GM19468 (cell line): ENCODE measurements around the gene SCRN2.

Source experiments
- ATAC-seq: cut with Tn5 transposase; IDR thresholded peaks from one replicate; pipeline ENCODE4 v1.9.1; 2021; ENCODE audit warnings: mild to moderate bottlenecking, moderate library complexity, moderate number of reproducible peaks; ENCODE audit not compliant: unreplicated experiment; ENCODE audit errors: extremely low read depth

Gene SCRN2

DNA sequence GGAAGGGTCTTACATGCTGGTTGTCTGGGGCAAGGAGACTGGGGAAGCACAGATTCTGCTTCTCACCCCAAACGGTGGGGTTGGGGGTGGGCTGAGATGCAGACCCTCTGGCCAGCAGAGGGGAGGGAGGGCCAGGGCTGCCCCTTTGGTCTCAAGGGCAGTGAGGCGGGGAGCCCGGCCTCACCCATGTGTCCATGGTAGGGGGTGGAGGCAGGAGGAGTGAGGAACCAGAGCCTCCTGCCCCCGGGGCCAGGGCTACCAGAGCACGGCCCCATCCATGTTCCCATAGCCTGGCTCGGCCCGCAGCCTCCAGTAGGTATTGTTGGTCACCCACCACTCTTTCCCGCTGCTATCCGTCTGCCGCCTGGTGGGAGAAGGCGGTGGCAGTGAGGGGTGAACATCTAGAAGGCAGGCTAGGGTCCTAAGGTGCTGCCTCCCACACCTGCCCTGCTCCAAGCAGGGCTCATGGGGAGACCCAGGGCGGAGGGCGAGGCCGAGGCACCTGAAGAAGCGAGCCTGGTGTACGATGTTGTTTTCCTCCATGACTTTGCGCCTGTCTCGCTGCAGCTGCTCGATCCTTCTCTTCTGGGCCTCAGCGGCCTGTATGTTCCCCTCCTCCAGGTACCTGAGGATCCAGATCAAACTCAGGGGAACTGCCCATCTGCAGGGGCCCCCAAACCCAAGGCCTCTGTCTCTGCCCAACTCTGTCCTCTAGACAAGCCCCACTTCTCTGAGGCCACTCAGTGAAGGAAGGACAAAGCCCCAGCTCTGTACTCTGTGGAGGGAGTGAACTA is 32.8 kb downstream of the SCRN2 start:
- ATAC-seq = no peak

DNA sequence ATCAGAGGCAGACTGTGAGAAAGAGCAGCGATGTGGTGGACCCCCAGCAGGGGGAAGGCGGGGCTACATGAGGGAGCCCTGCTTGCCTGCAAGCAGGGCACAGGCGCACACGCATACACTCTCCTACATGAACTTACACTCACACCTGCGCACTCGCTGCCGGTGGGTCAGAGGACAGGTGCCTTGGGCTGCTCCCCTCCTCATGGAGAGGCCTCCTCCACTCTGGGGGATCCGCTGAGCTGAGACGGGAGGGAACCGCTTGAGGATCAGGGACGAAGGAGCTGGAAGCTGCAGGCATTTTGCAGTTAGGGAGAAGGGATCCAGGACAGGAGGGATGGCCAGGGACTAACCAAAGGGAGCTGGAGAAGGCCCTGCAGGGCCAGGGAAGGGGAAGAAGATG is 33.7 kb downstream of the SCRN2 start:
- no peak for ATAC-seq

GRCh38 chr17:47806913-47807255 is 34.2 kb downstream of the SCRN2 start:
- ATAC-seq = no peak

- ATAC-seq = no peak
Measured at GRCh38 chr17:47806026-47806912, 34.8 kb downstream of the SCRN2 start.

DNA sequence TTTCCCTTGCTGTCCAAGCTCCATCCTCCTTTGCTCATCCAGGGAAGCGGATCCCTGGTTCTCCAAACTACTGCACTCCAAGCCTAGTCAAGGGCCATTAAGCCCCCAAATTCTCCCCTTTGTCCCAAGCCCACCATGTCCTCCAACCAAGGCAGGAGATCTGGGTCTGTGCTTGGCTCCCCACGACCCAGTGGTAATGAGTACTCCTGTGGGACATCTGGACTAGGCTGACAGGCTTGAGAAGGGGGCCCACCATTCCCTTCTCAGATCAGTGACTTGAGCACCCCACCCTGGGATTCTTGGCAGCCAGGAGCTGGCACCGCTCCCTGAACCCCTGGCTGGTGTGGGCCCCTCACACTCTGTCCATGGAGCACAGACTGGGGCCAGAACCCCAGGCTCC is 36.6 kb downstream of the SCRN2 start:
- no peak for ATAC-seq

DNA sequence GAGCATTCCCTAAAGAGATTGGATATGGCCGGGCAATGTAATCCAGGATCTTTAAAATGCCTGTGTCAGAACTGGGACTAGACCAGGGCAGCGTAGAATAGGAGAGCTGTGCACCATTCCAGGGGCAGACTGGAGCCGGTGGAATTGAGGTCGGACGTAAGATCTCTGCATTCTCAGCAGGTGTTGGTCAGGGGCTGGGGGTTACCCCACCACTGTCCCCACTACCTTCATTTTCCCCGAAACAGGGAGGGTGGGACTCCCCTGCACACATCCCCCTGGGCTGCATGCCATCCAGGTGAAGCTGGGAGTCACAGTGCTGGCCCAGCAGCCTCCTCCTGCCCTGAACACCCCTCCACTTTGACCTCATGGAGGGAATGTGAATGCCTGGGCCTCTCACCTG is 37.3 kb downstream of the SCRN2 start:
- no peak for ATAC-seq

DNA sequence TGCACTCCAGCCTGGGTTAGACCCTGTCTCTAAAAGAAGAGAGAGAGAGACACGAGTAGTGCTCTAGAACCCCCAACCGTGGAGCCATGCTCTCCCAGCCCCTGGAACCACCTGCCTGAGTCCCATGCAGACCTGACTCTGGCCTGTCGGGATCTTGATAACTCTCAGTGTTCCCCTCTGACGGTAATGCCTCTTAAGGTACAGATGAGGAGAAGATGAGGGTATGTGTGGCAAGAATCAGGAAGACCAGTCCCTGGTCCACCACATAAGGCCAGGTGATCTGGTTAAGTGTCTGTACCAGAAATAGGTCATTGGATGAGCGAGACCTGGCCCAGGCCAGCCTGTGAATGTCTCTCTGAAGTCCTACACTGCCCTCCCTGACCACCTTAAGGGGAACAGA is 37.9 kb downstream of the SCRN2 start:
- no peak for ATAC-seq

GRCh38 chr17:47802341-47803022 is 38.6 kb downstream of the SCRN2 start:
- no peak for ATAC-seq

- no peak for ATAC-seq
Measured at GRCh38 chr17:47801906-47802305, 39.2 kb downstream of the SCRN2 start.

- no peak for ATAC-seq
Measured at GRCh38 chr17:47801176-47801765, 39.8 kb downstream of the SCRN2 start.

DNA sequence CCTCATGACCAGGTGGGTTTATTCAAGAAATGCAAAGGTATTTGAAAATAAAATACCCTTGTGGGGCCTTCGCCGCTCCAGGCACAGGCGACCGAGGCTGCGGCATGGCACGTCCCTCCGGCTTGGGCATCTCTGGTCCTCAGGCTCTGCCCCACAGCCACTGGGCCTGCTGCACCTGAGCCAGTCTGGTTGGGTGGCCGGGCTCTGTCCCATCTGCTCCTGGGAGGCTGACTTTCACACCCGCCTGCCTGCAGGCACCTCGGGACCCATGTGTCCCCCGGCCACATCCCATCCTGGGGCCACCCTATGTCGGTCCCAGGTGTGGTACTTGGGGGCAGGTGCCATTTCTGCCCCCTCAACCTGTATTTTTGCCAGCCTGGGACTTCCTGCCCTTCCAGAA is 40.4 kb downstream of the SCRN2 start:
- no peak for ATAC-seq

DNA sequence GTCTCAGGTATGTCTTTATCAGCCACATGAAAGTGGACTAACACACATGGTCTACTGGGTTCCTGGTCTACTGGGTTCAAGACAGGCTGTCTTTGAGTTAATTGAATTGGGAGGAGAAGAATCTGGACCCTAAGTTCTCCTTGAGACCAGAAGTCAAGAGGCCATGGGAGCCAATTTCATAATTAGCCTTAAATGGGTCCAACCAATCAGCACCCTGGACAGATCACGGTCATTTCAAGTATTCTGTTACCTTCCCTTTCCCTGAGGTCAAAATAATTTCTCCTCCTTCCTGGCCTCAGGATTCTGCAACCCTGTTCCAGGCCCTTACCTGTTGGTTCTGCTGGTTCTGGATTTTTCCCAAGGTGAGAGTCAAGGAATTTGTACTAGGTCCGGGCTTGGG is 43.3 kb downstream of the SCRN2 start:
- no peak for ATAC-seq

GRCh38 chr17:47792979-47793378 is 48.1 kb downstream of the SCRN2 start:
- ATAC-seq = no peak

GRCh38 chr17:47792457-47792856 is 48.6 kb downstream of the SCRN2 start:
- ATAC-seq = no peak

DNA sequence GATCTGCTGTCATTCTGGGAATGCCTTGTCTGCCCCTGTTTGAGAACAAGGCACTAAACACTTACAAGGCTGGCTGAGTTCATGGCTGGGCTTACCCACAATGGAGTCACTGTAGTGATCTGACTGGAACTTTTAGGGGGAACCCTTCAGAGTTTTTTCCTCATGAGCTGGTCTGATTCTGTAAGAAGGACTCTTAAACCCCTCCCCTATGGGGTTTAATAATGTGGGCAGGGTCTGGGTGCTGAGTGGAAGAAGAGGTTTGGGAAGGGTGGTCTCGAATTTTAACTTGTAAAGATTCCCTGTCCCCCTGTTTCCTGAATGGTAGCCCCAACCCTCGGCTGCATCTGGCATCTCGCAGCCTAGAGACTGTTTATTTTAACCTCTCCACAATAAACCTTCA is 50.0 kb downstream of the SCRN2 start:
- no peak for ATAC-seq

- no peak for ATAC-seq
Measured at GRCh38 chr17:47789611-47790561, 51.2 kb downstream of the SCRN2 start.
